Dendritic cell treated with granulocyte-macrophage colony-stimulating factor and Interleukin-4, amounts not matched to agents 40 ng/mL and 50 ng/mL, for 4 days (primary cell): ENCODE results near the gene SCUBE3.
A peak's percentile ranks its signal among the peaks of the same experiment; 100 is the strongest.

Source experiments
- H3K27ac Mint-ChIP-seq: one replicate; pipeline ENCODE4 v1.8.0; 2022; ENCODE audit warnings: mild to moderate bottlenecking, mixed read lengths
- H3K27me3 Mint-ChIP-seq: one replicate; pipeline ENCODE4 v1.8.0; 2022; ENCODE audit warnings: mild to moderate bottlenecking, mixed read lengths
- H3K36me3 Mint-ChIP-seq: one replicate; pipeline ENCODE4 v1.8.0; 2022; ENCODE audit warnings: low read depth, mixed read lengths
- H3K4me1 Mint-ChIP-seq: one replicate; pipeline ENCODE4 v1.8.0; 2022; ENCODE audit warnings: low read depth, mixed read lengths
- H3K4me3 Mint-ChIP-seq: one replicate; pipeline ENCODE4 v1.8.0; 2022; ENCODE audit warnings: mild to moderate bottlenecking, moderate library complexity, mixed read lengths
- H3K9me3 Mint-ChIP-seq: one replicate; pipeline ENCODE4 v1.8.0; 2022; ENCODE audit warnings: mixed read lengths
- intact Hi-C: fragments of 100-400 bp; cut with micrococcal nuclease; formaldehyde crosslinking; loops from one replicate; pipeline ENCODE4 v1.15.0; 2022

Gene SCUBE3

DNA sequence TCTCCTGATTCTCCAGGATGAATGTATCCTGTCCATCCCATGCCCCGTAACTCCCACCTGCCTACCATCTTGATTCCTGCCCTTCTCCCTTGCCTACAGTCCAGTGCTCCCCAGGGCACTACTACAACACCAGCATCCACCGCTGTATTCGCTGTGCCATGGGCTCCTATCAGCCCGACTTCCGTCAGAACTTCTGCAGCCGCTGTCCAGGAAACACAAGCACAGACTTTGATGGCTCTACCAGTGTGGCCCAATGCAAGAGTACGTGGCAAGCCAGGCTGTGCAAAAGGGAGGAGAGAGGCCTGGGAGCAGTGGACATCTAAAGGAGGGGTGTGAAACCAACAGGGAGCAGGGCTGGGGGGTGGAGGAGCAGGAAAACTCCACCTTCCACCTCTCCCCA lies 30.8 kb downstream of the SCUBE3 start:
- H3K27ac Mint-ChIP-seq: no peak overlapping the region
- H3K4me3 Mint-ChIP-seq: no peak overlapping the region
- H3K27me3 Mint-ChIP-seq: peaks cover 2% of the 10 kb centered on the region
- peaks cover 22% of the 10 kb centered on the region for H3K36me3 Mint-ChIP-seq
- peaks cover 32% of the 10 kb centered on the region for H3K4me1 Mint-ChIP-seq
- intact Hi-C loops: no loop called here
- no peaks in the 10 kb centered on the region for H3K9me3 Mint-ChIP-seq

GRCh38 chr6:35247642-35248231 lies 34.0 kb downstream of the SCUBE3 start:
- Mint-ChIP-seq H3K4me3 (no peak overlapping the region), H3K9me3 (no peaks in the 10 kb centered on the region), H3K4me1 (peaks cover 34% of the 10 kb centered on the region), H3K36me3 (peaks cover 22% of the 10 kb centered on the region), H3K27me3 (peaks cover 2% of the 10 kb centered on the region), H3K27ac (no peak overlapping the region)
- intact Hi-C loops: no loop called here

- H3K27me3 Mint-ChIP-seq: peaks cover 2% of the 10 kb centered on the region
- intact Hi-C loops: no loop called here
- H3K36me3 Mint-ChIP-seq: peaks cover 22% of the 10 kb centered on the region
- H3K4me3 Mint-ChIP-seq: no peak overlapping the region
- H3K27ac Mint-ChIP-seq: no peak overlapping the region
- no peaks in the 10 kb centered on the region for H3K9me3 Mint-ChIP-seq
- peaks cover 34% of the 10 kb centered on the region for H3K4me1 Mint-ChIP-seq
Measured at GRCh38 chr6:35248300-35248699, 34.5 kb downstream of the SCUBE3 start.

DNA sequence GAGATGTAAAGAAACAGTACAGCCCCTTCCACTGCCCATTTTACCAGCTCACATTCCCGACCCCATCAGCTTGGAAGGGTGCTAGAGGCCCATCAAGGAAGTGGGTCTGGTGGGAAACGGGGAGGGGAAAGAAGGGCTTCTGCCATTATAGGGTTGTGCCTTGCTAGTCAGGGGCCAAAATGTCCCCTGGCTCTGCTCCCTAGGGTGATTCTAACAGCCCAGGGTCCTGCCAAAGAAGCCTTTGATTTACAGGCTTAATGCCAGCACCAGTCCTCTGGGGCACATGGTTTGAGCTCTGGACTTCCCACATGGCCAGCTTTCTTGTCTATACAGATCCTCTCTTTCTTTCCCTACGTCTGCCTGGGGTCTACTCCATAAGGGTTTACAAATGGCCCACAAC lies 35.2 kb downstream of the SCUBE3 start:
- intact Hi-C loops: no loop called here
- H3K4me3 Mint-ChIP-seq: no peak overlapping the region
- H3K27ac Mint-ChIP-seq: no peak overlapping the region

GRCh38 chr6:35251949-35252348 lies 38.2 kb downstream of the SCUBE3 start:
- intact Hi-C loops: no loop called here
- H3K27me3 Mint-ChIP-seq: peaks cover 2% of the 10 kb centered on the region
- H3K9me3 Mint-ChIP-seq: no peaks in the 10 kb centered on the region
- no peak overlapping the region for H3K27ac Mint-ChIP-seq
- peaks cover 23% of the 10 kb centered on the region for H3K4me1 Mint-ChIP-seq
- no peak overlapping the region for H3K4me3 Mint-ChIP-seq
- H3K36me3 Mint-ChIP-seq: no peaks in the 10 kb centered on the region

More for the DNA sequence above, 35.2 kb downstream of the SCUBE3 start:
- Mint-ChIP-seq H3K4me1 (peaks cover 34% of the 10 kb centered on the region), H3K9me3 (no peaks in the 10 kb centered on the region), H3K36me3 (peaks cover 20% of the 10 kb centered on the region), H3K27me3 (peaks cover 2% of the 10 kb centered on the region)

- Mint-ChIP-seq H3K36me3 (no peaks in the 10 kb centered on the region), H3K4me3 (no peak overlapping the region), H3K27me3 (no peaks in the 10 kb centered on the region), H3K27ac (no peak overlapping the region), H3K4me1 (peaks cover 16% of the 10 kb centered on the region), H3K9me3 (no peaks in the 10 kb centered on the region)
- intact Hi-C loops: no loop called here
Measured at GRCh38 chr6:35253249-35253648, 39.5 kb downstream of the SCUBE3 start.

DNA sequence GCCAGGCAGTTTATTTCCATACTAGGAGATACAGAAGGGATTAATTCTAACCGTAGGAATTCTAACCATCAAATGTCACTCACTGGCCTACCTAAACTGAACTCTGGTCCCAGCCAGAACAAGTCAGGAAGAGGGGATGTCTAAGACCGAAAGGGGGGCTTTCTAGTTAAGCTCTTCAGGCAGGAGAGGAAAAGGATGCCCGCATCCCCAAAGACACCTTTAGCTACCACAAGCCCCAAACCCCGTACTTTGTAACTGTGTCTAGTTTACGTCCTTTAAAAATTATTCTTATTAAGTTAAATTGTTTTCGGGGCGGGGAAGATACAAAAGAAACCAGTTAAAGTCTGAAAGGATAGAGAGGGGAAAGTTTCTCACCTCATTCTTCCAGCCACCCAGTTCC lies 44.6 kb downstream of the SCUBE3 start:
- peaks cover 39% of the 10 kb centered on the region for H3K4me1 Mint-ChIP-seq

DNA sequence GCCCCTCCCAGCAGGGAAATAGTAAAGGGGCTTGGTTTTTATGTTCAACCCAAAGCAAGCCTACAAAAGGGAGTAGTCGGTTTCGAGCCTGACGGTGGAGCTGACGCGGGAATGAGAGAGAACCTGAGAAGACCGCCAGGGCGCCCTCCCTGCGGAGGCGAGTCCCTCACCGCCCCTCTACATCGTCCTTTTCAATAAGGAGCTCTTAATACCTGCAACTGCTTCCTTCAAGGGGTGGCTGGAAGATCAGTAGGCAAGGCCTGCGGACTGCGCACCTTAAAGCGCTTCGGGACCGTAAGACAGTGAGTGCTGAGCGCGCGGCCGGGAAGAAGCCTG lies 45.1 kb downstream of the SCUBE3 start:
- intact Hi-C loops: no loop called here
- peak overlapping the region; percentile 91 for H3K27ac Mint-ChIP-seq
- no peaks in the 10 kb centered on the region for H3K9me3 Mint-ChIP-seq
- H3K36me3 Mint-ChIP-seq: peaks cover 14% of the 10 kb centered on the region
- no peaks in the 10 kb centered on the region for H3K27me3 Mint-ChIP-seq
- peaks cover 40% of the 10 kb centered on the region for H3K4me1 Mint-ChIP-seq
- peak overlapping the region; percentile 88 for H3K4me3 Mint-ChIP-seq

More for the DNA sequence above, 44.6 kb downstream of the SCUBE3 start:
- no peaks in the 10 kb centered on the region for H3K27me3 Mint-ChIP-seq
- H3K4me3 Mint-ChIP-seq: peak overlapping the region; percentile 88
- H3K27ac Mint-ChIP-seq: peak overlapping the region; percentile 91
- no peaks in the 10 kb centered on the region for H3K9me3 Mint-ChIP-seq
- intact Hi-C loops: no loop called here
- peaks cover 14% of the 10 kb centered on the region for H3K36me3 Mint-ChIP-seq

DNA sequence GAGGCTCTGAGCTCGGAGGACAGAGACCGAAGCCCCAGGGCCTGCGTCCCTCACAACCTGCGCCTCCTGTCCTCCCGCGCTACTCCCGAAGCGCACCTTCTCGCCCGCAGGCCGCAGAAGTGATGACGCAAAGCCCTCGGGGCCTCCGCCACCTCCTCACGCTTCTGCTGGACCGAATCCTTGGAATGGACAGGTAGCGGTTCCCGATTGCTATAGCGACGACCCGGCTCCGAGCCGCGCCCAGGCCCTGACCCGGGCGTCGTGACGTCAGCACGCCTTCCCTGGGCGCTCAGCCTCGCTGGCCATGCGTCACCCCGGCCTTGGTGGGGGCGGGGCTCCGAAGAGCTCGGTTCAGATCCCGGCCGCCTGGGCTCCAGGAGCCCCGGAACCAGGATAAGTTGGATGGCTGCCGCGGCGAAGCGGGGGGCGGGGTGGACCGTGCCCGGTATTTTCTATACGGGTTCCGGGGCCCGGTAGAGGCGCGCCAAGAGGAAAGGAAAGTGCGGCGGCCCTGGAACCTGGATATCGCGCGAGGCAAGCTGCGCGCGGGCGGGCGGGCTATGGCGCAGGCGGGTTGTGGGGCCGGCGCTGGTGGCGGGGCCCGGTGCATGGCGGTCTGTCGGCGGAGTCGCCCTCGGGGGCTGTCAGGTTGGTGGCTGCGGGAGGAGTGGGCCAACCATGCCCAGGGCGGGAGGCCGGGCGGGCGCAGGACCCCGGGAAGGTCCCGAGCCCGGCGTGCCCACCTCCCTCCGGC lies 45.6 kb downstream of the SCUBE3 start, which contains the start of gene ZNF76:
TSS of gene ZNF76 (plus strand) at position 542 of the 754 bp plus-strand sequence. CDS start 21,417 bp downstream, outside the sequence.
- intact Hi-C loops: no loop called here
- H3K27me3 Mint-ChIP-seq: no peaks in the 10 kb centered on the region
- peaks cover 45% of the 10 kb centered on the region for H3K4me1 Mint-ChIP-seq
- peaks cover 14% of the 10 kb centered on the region for H3K36me3 Mint-ChIP-seq
- H3K27ac Mint-ChIP-seq: peak within 1 kb of the TSS; percentile 91
- no peaks in the 10 kb centered on the region for H3K9me3 Mint-ChIP-seq
- peak within 1 kb of the TSS; percentile 88 for H3K4me3 Mint-ChIP-seq

DNA sequence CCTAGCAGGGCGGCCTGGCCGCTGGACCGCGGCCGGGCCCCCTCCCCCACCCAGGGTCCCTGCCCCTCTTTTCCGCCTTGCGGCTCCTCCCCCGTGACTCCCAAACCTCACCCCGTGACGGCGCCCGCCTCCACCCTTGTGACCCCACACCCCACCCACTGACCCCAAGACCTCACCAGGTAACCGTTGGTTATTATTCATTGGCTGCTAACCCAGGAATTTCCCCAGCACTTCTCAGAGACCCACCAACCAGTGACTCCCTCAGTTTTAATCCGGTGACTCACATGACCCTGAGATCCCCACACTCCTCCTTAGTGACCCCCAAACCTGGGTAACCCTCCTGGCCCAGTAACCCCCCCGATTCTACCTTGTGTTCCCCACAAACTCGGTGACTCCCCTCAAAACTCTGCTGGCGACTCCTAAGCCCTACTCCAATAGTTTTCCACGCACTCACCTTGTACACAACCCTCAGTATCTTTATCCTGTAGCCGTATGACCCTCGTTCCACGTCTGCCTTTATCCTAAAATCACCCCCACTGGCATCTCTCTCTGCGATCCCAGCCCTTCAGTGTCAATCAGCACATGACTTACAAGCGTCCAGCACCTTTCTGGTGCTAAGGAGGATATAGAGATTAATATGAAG lies 46.3 kb downstream of the SCUBE3 start:
- Mint-ChIP-seq H3K36me3 (peaks cover 14% of the 10 kb centered on the region), H3K4me1 (peaks cover 47% of the 10 kb centered on the region), H3K4me3 (peak overlapping the region; percentile 88), H3K9me3 (no peaks in the 10 kb centered on the region), H3K27me3 (no peaks in the 10 kb centered on the region), H3K27ac (peak overlapping the region; percentile 91)
- intact Hi-C loops: no loop called here

DNA sequence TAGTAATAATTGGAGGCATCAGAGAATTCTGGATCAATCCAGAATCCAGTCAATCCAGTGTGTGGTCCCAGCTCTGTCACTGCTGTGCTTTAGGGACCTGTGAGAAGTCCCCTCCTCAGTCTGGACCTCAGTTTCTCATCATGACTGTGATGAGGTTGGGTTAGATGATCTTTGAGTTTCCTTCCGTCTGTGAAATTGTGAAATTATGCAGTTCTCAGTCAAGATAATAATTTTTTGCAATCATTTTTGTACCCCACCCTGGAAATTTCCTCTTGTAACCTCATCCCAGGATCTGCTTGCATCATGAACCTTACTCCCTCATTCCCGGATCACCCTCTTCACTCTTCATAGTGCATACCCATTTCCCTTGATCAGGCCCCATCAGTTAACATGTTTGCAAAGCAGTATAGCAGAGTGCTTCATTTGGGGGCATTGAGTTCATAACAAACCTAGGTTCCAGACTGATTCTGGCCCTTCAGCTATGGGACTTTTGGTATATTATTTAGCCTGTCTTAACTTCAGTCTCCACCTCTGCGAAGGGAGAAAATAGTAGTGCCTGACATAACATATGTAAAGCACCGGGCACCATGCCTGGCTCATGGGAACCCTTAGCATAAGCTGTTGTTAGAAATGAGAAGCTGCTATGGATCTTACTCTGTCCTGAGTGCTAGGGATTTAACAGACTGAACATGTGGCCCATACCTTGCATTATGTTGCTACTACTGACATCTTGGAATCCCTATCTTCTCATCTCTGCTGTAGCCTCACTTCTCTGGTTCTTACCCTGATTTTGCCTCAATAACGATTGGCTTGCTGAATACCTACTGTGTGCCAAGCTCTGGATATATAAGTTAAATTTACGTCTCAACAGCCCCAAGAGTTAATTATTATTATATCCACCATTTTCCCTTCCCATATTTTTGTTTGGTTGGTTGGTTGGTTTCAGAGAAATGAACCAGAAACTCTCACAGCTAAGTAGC lies 47.1 kb downstream of the SCUBE3 start:
- H3K27ac Mint-ChIP-seq: peak overlapping the region; percentile 91
- intact Hi-C loops: no loop called here
- peaks cover 14% of the 10 kb centered on the region for H3K36me3 Mint-ChIP-seq
- H3K4me1 Mint-ChIP-seq: peaks cover 53% of the 10 kb centered on the region
- peak overlapping the region; percentile 88 for H3K4me3 Mint-ChIP-seq
- no peaks in the 10 kb centered on the region for H3K27me3 Mint-ChIP-seq
- H3K9me3 Mint-ChIP-seq: no peaks in the 10 kb centered on the region

DNA sequence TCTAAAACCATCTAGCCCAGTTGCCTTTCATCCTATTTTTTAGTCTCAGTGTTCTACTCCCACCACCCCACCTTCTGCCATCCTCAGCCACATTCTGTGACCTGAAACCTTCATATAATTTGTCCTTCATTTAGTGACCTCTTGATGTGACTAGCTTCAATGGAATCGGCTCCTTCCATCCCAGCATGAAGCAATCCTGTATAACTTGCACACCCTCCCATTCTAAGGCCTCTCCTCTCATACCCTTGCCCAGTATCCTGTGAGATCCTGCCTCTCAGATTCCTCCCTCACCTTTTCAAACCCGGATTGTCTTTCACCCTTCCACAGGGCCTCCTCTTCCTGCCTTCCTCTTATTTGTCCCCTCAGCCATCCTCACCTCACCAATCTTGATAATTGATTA lies 48.8 kb downstream of the SCUBE3 start:
- no peak overlapping the region for H3K27ac Mint-ChIP-seq
- H3K4me3 Mint-ChIP-seq: no peak overlapping the region
- H3K4me1 Mint-ChIP-seq: peaks cover 57% of the 10 kb centered on the region
- no peaks in the 10 kb centered on the region for H3K27me3 Mint-ChIP-seq
- peaks cover 14% of the 10 kb centered on the region for H3K36me3 Mint-ChIP-seq
- H3K9me3 Mint-ChIP-seq: no peaks in the 10 kb centered on the region
- intact Hi-C loops: no loop called here

DNA sequence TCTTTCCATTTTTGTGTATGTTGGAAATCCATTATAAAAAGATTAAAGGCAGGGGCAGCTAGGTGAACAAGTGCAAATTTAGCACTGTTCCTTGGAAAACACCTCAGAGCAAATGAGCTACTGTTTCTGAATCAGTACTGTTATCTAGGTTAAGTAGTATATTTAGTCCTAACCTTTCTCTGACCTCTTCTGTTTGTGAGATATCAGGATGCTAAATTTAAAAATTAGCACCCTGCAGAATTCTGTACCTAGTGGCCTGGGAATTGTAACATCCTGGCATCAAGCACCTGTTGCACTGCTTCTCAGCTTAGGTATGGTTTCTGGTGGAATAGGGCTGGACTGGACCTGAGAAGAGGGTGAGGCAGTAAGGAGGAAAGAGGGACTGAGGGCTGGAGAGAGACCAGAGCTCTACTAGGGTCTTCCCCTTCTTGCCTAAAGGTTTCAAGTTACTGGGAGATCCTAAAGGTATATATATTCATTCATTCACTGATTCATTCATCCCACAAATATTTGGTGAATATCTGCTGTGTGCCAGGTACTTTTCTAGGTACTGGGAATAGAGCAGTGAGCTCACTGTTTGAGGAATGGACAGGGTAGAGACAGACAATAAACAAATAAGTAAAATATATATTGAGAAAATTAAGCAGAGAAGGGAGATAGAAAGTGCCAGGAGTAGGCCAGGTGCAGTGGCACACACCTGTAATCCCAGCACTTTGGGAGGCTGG lies 51.0 kb downstream of the SCUBE3 start:
- Mint-ChIP-seq H3K4me1 (peaks cover 49% of the 10 kb centered on the region), H3K9me3 (no peaks in the 10 kb centered on the region), H3K27ac (peak overlapping the region; percentile 50)

More for the DNA sequence above, 51.0 kb downstream of the SCUBE3 start:
- no peaks in the 10 kb centered on the region for H3K27me3 Mint-ChIP-seq
- intact Hi-C loops: no loop called here
- H3K4me3 Mint-ChIP-seq: no peak overlapping the region
- H3K36me3 Mint-ChIP-seq: peaks cover 7% of the 10 kb centered on the region
